CD8-positive, alpha-beta memory T cell (primary cell): Measurements from ENCODE around the gene GRK3. TPM values are rescaled to one million over a fixed set of nuclear protein-coding genes. Genes with fewer than 3 reads are reported as not detected.

Experiments
- CTCF ChIA-PET: fragments of 350-600 bp; sonication (Branson Sonifier 250); formaldehyde crosslinking; loops from one replicate; lab custom pipeline; 2021; ENCODE audit warnings: antibody characterized with exemption; lab: Charles Lee
- POLR2A ChIA-PET: fragments of 350-600 bp; sonication (Branson Sonifier 250); formaldehyde crosslinking; loops from one replicate; lab custom pipeline; 2021; ENCODE audit warnings: antibody characterized with exemption; lab: Charles Lee
- DNase-seq, 5 donors: peaks; one replicate each; pipeline versions ENCODE4 v3.0.0 to v3.0.0-alpha.2; 2020 to 2022; ENCODE audit warnings: mixed read lengths in 1 of 5
- H3K27ac ChIP-seq: one replicate; pipeline ENCODE4 v1.7.0; 2013; ENCODE audit warnings: low read depth, mild to moderate bottlenecking, low read length, moderate library complexity
- H3K27me3 ChIP-seq: 2 replicates; pipeline ENCODE4 v1.7.0; 2013; ENCODE audit warnings: low read length, mild to moderate bottlenecking; ENCODE audit not compliant: insufficient read depth, poor library complexity, severe bottlenecking
- H3K36me3 ChIP-seq: 2 replicates; pipeline ENCODE4 v1.7.0; 2013; ENCODE audit warnings: mild to moderate bottlenecking, low read length, moderate library complexity; ENCODE audit not compliant: insufficient read depth
- H3K4me1 ChIP-seq: 2 replicates; pipeline ENCODE4 v1.7.0; 2013; ENCODE audit warnings: mild to moderate bottlenecking, low read length, moderate library complexity; ENCODE audit not compliant: insufficient read depth
- H3K4me3 ChIP-seq: 2 replicates; pipeline ENCODE4 v1.7.0; 2013; ENCODE audit warnings: mild to moderate bottlenecking, low read length
- H3K9me3 ChIP-seq: 2 replicates; pipeline ENCODE4 v1.7.0; 2013; ENCODE audit warnings: mild to moderate bottlenecking, low read length
- H3K27ac Mint-ChIP-seq, 8 donors: one replicate each; pipeline ENCODE4 v1.8.0; 2020 to 2021; ENCODE audit warnings: mixed read lengths in 8 of 8, mild to moderate bottlenecking in 6 of 8, inconsistent platforms in 3 of 8, moderate library complexity in 3 of 8
- H3K27me3 Mint-ChIP-seq, 2 donors: one replicate each; pipeline ENCODE4 v1.8.0; 2020 to 2021; ENCODE audit warnings: mixed read lengths in 2 of 2, mild to moderate bottlenecking in 1 of 2, moderate library complexity in 1 of 2
- H3K36me3 Mint-ChIP-seq, 3 donors: one replicate each; pipeline ENCODE4 v1.8.0; 2020 to 2021; ENCODE audit warnings: mixed read lengths in 3 of 3, inconsistent platforms in 1 of 3, mild to moderate bottlenecking in 1 of 3
- H3K4me1 Mint-ChIP-seq, 3 donors: one replicate each; pipeline ENCODE4 v1.8.0; 2020 to 2021; ENCODE audit warnings: mixed read lengths in 3 of 3, inconsistent platforms in 1 of 3, mild to moderate bottlenecking in 1 of 3
- H3K4me3 Mint-ChIP-seq, 7 donors: one replicate each; pipeline ENCODE4 v1.8.0; 2020 to 2021; ENCODE audit warnings: mixed read lengths in 7 of 7, mild to moderate bottlenecking in 6 of 7, moderate library complexity in 4 of 7, inconsistent platforms in 2 of 7
- H3K9me3 Mint-ChIP-seq, 5 donors: one replicate each; pipeline ENCODE4 v1.8.0; 2020 to 2022; ENCODE audit warnings: mixed read lengths in 5 of 5, mild to moderate bottlenecking in 3 of 5, moderate library complexity in 2 of 5, inconsistent platforms in 1 of 5
- polyA plus RNA-seq: library from polyadenylated mRNA; unstranded; fragments of 300-500 nt; fragmentation: Illumina TruSeq; gene quantifications from one replicate; pipeline ENCODE4 v1.2.3, GENCODE V29; 2021
- total RNA-seq, 2 experiments: library from RNA; stranded (reverse); gene quantifications; one replicate each; pipeline ENCODE4 v1.2.3, GENCODE V29; 2021

GRK3 gene
- total and polyA plus RNA-seq, 3 experiments from 2014 or later = 0.26 to 9.4 (median 8.3) TPM

DNA sequence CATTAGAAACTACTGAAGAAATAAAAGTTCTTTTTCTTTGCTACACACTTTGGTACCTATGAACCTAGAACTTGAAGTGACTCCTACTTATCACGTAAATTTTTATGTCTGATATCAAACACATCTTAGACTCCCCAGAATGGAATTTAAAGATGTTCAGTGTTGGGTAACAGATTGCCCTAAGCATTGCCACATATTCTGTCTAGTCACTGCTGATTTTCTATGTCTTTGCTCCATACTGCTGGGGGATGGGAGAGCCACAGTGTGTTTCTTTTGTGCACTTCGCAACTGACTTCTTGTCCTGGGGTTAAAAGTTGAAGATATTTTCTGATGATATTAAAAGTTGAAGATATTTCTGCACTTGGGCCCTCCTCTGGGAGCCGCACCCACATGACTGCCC lies 158.2 kb downstream of the GRK3 start:
- Histone ChIP-seq H3K27me3 (no peaks in the 10 kb centered on the region), H3K36me3 (no peaks in the 10 kb centered on the region), H3K27ac (no peak overlapping the region), H3K4me3 (no peak overlapping the region), H3K4me1 (no peaks in the 10 kb centered on the region), H3K9me3 (no peaks in the 10 kb centered on the region)
- no peaks in the 10 kb centered on the region for H3K4me1 Mint-ChIP-seq
- no peaks in the 10 kb centered on the region for H3K27me3 Mint-ChIP-seq
- no peaks in the 10 kb centered on the region for H3K9me3 Mint-ChIP-seq
- H3K36me3 Mint-ChIP-seq = no peaks in the 10 kb centered on the region
- H3K4me3 Mint-ChIP-seq = no peak overlapping the region
- ChIA-PET CTCF (no interaction called here), POLR2A (no interaction called here)
- H3K27ac Mint-ChIP-seq = no peak overlapping the region
- DNase-seq = no peak

DNA sequence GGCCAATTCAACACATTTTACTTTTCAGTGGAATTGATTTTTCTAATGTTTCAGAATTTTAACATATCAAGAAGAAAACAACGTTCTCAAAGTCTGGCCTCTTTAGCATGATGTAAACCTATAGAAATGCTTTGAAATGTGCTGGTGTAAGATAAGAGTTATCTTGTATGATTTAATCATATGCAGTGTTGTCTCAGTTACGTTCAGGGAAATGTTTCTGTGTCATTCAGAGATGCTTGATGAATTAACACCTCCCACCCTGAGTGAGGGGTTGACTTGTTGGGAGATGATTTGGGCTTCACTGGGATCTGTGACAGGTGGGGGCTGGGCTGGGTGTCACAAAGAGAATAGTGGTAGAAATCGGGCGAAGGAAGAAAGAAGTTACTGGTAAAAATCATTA lies 161.8 kb downstream of the GRK3 start:
- Mint-ChIP-seq H3K27ac (no peak overlapping the region), H3K27me3 (no peaks in the 10 kb centered on the region), H3K36me3 (no peaks in the 10 kb centered on the region), H3K4me3 (no peak overlapping the region), H3K4me1 (no peaks in the 10 kb centered on the region), H3K9me3 (no peaks in the 10 kb centered on the region)
- CTCF ChIA-PET = no interaction called here
- no peak for DNase-seq
- no peak overlapping the region for H3K27ac ChIP-seq
- H3K9me3 ChIP-seq = no peaks in the 10 kb centered on the region
- no peaks in the 10 kb centered on the region for H3K4me1 ChIP-seq
- H3K27me3 ChIP-seq = no peaks in the 10 kb centered on the region
- no peak overlapping the region for H3K4me3 ChIP-seq
- POLR2A ChIA-PET = no interaction called here
- H3K36me3 ChIP-seq = no peaks in the 10 kb centered on the region

DNA sequence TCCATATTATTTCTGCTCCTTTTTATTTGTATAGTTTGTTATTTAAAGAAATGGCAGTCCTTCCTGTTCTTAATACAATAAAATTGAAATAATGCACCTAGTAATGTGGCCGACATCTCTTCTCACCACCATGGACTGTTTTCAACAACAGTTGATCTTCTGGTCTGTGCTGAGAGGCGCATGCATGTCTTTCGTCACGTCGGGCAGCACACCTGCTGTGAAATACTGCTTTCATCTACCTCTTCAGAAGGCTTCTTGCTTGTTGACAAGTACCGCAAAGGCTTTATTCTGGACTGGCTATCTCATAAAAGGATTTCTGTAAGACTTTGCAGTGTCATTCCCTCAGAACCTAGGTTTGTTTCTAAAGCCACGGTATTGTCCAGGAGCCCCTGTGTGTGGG lies 163.6 kb downstream of the GRK3 start:
- no peak overlapping the region for H3K4me3 ChIP-seq
- H3K27ac ChIP-seq = no peak overlapping the region
- H3K4me1 Mint-ChIP-seq = no peaks in the 10 kb centered on the region
- no peaks in the 10 kb centered on the region for H3K36me3 Mint-ChIP-seq
- ChIA-PET CTCF (no interaction called here), POLR2A (no interaction called here)
- no peak overlapping the region for H3K27ac Mint-ChIP-seq
- no peaks in the 10 kb centered on the region for H3K9me3 Mint-ChIP-seq
- H3K4me3 Mint-ChIP-seq = no peak overlapping the region
- no peaks in the 10 kb centered on the region for H3K4me1 ChIP-seq
- H3K36me3 ChIP-seq = no peaks in the 10 kb centered on the region
- no peaks in the 10 kb centered on the region for H3K27me3 ChIP-seq
- H3K9me3 ChIP-seq = no peaks in the 10 kb centered on the region
- peaks cover 0 to 5% of the 10 kb centered on the region in 2 donors for H3K27me3 Mint-ChIP-seq
- DNase-seq = no peak

DNA sequence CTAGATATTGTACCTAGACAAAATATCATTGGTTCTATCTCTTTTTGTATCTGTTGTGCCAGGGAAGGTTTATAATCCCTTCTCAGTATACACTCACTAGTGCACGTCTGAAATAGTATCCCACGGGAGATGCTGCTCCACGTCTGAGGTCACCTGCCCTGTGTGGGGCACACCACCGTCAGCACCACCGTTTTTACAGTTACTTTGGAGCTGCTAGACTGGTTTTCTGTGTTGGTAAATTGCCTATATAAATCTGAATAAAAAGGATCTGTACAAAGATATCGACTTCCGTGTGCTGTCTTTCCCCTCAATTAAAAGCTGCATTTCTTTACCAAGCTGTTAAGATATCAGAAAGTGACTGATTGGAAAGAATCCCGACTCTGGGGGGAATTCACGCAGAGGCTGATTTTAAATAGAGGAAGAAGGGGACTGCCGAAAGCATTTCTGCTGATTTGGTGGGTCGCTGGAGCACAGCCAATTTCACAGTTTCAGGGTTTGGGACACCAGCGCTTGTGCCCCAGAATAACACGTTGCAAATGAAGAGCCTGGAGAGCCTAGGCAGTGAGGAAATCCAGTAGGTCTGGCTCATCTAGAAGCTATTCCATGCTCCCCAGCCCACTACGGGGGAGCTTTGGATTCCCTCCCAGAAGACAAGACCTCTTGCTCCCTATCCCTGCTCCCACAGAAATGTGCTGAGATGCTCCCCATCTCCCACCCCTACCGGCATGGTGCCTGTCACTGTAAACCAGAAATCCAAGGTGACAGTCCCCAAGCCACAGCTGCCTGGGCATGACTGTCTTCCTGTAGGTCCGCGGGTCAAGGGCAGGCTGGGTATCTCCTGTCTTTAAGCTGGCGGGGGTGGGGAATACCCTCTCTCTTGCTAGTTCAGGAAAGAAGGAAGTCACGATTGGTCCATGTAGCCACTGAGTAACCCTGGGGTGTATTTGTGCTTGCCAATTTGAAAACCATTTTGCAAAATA lies 164.8 kb downstream of the GRK3 start:
- no peak overlapping the region for H3K27ac Mint-ChIP-seq
- CTCF ChIA-PET = no interaction called here

DNA sequence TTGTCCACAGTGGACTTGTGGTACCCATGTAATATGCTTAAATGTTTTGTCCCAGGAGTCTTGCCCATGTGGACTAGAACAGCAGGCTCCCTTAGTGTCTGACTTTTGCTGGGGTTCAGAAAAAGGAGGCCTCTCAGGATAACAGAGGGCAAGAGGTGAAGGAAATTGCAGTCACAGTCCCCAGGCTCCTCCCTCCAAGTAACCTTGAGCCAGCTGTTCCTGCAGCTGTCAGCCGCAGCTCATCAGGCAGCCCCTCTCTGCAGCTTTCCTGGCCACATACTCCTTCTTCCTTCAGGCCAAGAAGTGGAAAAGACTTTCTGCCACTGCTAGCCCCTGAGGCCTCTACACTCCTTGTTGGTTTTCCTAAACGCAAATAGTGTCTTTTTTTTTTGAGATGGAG lies 171.2 kb downstream of the GRK3 start:
- Mint-ChIP-seq H3K27ac (no peak overlapping the region), H3K9me3 (no peaks in the 10 kb centered on the region), H3K36me3 (no peaks in the 10 kb centered on the region), H3K4me3 (no peak overlapping the region), H3K27me3 (peaks cover 1 to 34% of the 10 kb centered on the region in 2 donors), H3K4me1 (peaks cover 7 to 9% (median 7%) of the 10 kb centered on the region in 3 donors)
- H3K27ac ChIP-seq = no peak overlapping the region
- H3K4me1 ChIP-seq = peaks cover 6% of the 10 kb centered on the region
- CTCF ChIA-PET = no interaction called here
- no peaks in the 10 kb centered on the region for H3K27me3 ChIP-seq
- POLR2A ChIA-PET = no interaction called here
- H3K4me3 ChIP-seq = no peak overlapping the region
- no peaks in the 10 kb centered on the region for H3K36me3 ChIP-seq
- no peak for DNase-seq
- no peaks in the 10 kb centered on the region for H3K9me3 ChIP-seq

More for the DNA sequence above, 164.8 kb downstream of the GRK3 start:
- DNase-seq = no peak
- Histone ChIP-seq H3K36me3 (no peaks in the 10 kb centered on the region), H3K27me3 (no peaks in the 10 kb centered on the region), H3K4me1 (no peaks in the 10 kb centered on the region), H3K9me3 (no peaks in the 10 kb centered on the region), H3K27ac (no peak overlapping the region), H3K4me3 (no peak overlapping the region)
- peaks cover 0 to 9% of the 10 kb centered on the region in 2 donors for H3K27me3 Mint-ChIP-seq
- H3K9me3 Mint-ChIP-seq = no peaks in the 10 kb centered on the region
- H3K36me3 Mint-ChIP-seq = no peaks in the 10 kb centered on the region
- POLR2A ChIA-PET = no interaction called here
- H3K4me1 Mint-ChIP-seq = no peaks in the 10 kb centered on the region
- no peak overlapping the region for H3K4me3 Mint-ChIP-seq

DNA sequence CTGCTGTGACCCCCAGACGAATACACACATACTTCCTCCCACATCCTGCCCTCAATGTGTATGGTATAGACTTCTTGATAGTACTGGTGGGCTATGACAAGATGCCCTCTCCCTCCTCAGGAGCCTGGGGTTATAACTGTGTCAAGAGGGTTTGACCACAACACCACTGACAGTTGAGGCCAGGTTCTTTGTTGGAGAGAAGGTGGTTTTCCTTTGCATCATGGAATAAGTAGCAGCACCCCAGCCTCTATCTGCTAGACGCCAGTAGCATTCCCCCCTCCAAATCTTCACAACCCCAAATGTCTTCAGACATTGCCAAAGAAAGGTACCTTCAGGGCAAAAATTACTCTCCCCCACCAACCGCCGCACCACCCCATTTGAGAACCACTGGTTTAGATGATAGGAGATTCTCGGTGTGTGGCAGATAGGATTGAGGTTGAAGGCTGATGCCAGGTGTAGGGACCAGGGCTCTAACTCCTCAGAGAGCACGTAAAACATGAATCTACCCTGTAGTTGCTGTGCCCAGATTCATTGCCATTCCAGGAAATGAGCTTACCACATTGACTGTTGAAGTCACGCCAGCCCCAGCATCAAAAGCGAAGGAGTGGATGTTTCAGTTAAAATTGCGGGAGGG lies 172.0 kb downstream of the GRK3 start:
- Mint-ChIP-seq H3K9me3 (no peaks in the 10 kb centered on the region), H3K4me1 (peaks cover 7 to 9% (median 7%) of the 10 kb centered on the region in 3 donors), H3K27ac (peak overlapping the region in 2 of 8 donors; percentile 6 to 60), H3K27me3 (peaks cover 1 to 34% of the 10 kb centered on the region in 2 donors), H3K4me3 (peak overlapping the region in 5 of 7 donors; percentile 11 to 33 (median 24)), H3K36me3 (no peaks in the 10 kb centered on the region)
- Histone ChIP-seq H3K27ac (no peak overlapping the region), H3K4me1 (peaks cover 6% of the 10 kb centered on the region), H3K27me3 (no peaks in the 10 kb centered on the region), H3K9me3 (no peaks in the 10 kb centered on the region), H3K4me3 (no peak overlapping the region), H3K36me3 (no peaks in the 10 kb centered on the region)
- ChIA-PET CTCF (no interaction called here), POLR2A (no interaction called here)
- DNase-seq = peak in 1 of 5 donors; percentile 57

DNA sequence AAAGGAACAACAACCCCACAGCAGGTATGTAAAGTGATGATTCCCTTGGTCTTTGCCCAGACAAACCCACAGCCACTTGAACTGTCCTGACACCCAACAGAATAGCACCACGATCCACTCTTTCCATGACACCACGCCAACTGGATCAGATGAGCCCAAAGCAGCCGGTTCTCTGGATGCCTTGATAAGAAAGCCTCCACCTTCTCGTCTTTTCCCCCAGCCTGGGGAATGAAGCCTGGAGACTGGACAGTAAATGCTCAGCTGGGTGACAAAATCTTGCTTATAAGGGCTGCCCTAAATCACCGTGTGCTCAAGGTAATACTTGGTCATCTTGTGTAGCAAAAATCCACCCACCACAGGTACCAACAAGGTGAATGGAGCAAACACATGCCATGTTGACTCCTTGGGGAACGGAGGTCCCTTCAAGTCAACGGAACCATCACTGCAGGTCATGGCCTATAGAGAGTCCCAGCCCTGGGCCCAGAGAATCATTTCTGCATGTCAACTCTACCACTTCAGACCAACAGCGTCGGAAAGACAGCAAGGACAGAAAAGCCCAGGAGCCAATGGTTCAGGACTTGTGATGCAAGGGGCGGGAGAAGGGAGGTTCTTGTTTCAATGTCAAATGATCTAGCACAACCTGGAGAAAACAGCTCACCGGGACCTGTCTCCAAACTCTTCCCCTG lies 175.3 kb downstream of the GRK3 start:
- ChIA-PET CTCF (no interaction called here), POLR2A (no interaction called here)
- DNase-seq = no peak
- H3K4me1 Mint-ChIP-seq = peaks cover 7 to 9% (median 7%) of the 10 kb centered on the region in 3 donors
- Histone ChIP-seq H3K4me1 (peaks cover 6% of the 10 kb centered on the region), H3K36me3 (no peaks in the 10 kb centered on the region), H3K27me3 (no peaks in the 10 kb centered on the region), H3K9me3 (no peaks in the 10 kb centered on the region), H3K4me3 (no peak overlapping the region), H3K27ac (no peak overlapping the region)
- peaks cover 0 to 2% (median 0%) of the 10 kb centered on the region in 5 donors for H3K9me3 Mint-ChIP-seq
- no peak overlapping the region for H3K4me3 Mint-ChIP-seq
- no peak overlapping the region for H3K27ac Mint-ChIP-seq
- H3K27me3 Mint-ChIP-seq = peaks cover 1 to 27% of the 10 kb centered on the region in 2 donors
- no peaks in the 10 kb centered on the region for H3K36me3 Mint-ChIP-seq
